Eye (tissue), 1 donor: ENCODE data around the gene UNC93A.
"Not testable (repeated sequence)": the region's sequence is repeated elsewhere in the genome, so short reads cannot be mapped to it uniquely, and the experiment has no call there.

Experiments used
- DNase-seq: peaks from one replicate; pipeline ENCODE4 v3.0.0-alpha.2; 2015

UNC93A gene

DNA sequence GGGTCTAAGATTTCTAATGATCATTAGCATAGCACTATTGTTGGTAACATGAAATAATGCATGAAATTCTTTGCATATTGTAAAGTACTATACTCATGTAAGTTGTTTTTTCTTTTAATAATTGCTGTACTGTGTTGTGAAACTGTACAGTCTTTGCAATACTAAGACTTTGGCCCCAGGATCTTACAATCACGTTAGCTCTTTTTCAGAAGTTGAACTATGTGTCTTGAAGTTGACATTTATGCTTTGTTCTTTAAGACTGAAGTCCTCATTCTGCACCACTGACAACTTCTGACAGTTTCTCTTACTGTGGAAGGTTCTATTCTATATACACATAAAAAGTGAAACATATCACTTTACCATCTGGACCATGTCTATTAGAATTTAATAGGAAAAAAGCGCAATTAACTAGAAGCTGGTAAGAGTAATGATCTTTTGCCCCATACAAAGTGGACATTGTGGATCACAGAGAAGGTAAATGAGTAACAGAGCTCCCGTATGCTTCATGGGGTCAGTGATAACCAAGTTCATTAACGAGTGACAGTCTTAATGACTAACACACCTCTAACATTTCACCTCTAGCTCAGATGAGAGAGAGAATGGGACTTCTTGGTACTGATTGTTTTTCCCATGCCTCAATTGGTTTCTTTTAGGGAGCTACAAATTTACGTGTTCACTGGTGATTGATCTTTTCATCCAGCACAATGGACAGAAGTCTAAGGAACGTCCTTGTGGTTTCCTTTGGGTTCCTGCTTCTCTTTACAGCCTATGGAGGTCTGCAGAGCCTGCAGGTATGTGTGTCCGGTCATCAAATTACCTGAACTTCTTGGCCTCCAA lies at the start of gene UNC93A:
Gene UNC93A (plus strand): TSS at position 530 of the 837 bp plus-strand sequence. CDS start 175 bp downstream, at position 705.
- no peak for DNase-seq

DNA sequence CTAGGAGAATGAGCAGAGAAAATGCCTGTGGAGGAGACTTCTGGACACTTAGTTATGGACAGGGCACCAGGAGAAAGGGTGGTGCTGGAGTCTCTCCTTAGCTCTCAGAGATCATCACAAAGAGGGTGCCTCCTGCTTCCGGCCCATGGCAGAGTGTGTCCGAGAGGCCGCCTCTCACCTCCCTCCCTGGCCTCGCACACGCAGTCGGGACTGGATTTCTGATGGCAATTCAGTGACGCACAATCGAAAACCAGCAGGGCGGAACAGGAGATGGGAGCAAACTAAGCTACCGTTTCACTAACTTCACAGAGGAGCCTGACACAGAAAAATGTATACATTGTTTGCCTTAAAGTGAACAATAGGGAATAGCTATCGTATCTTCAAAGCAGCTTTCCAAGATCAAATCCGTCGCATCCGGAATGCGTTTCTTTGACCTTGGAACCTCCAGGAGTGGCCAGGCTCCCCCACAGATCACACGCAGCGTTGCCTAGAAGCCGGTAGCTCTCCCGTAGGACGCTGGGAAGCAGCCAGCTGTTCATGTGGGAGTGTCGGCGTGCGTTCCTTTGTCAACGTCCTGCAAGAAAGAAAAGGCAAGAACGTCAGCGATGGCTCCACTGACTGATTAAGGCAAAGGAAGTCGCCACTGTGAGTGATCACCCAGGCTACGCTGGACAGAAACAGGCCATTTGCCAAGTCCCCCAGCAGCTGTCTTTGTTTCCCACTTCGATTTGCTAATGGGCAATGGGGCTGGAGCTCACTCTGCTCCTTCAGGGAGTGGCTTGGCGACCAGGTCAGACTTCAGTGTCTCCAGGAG lies 49.6 kb upstream of the UNC93A start:
- DNase-seq = peak; percentile 80

DNA sequence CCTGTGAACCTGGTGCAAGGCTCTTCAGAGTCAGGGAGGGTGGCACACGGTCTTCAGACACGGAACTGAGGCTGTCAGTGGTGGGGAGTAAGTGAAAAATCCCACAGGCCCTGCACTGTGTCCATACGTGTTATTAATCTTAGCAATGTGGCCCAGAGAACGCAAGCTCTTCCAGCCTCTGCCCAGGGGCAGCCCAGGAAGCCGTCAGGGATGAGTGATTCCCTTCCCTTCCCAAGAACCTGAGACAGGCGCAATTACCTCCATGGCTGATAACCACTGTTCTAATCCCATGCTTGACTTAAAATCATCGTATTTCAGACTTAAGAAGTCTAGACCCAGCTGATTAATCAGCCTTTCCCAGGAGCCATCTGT lies 49.0 kb upstream of the UNC93A start:
- DNase-seq = not testable (repeated sequence)

DNA sequence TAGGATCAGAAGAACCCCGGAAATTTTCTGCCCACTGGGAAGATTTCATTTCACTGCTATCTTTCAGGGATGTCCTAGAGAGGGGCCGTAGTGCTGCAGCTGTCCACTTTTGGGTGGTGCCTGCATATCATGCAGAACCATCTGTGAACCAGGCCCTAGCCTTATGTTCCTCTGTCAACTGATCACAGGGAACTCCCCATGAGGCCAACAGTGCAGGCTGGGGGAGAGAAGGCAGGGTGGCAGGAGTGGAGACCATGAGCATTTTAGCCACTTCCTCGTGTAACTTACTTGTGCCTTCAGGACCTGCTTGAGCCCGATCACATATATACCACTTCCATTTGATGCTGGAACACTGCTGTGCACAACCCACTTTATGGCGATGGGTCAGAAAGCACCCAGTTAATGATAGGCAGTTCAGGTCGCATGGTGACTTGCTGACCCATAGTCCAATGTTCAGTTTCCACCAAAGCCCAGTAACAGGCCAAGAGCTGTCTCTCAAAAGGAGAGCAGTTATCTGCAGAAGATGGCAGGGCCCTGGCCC lies 48.5 kb upstream of the UNC93A start:
- DNase-seq = peak; percentile 25

DNA sequence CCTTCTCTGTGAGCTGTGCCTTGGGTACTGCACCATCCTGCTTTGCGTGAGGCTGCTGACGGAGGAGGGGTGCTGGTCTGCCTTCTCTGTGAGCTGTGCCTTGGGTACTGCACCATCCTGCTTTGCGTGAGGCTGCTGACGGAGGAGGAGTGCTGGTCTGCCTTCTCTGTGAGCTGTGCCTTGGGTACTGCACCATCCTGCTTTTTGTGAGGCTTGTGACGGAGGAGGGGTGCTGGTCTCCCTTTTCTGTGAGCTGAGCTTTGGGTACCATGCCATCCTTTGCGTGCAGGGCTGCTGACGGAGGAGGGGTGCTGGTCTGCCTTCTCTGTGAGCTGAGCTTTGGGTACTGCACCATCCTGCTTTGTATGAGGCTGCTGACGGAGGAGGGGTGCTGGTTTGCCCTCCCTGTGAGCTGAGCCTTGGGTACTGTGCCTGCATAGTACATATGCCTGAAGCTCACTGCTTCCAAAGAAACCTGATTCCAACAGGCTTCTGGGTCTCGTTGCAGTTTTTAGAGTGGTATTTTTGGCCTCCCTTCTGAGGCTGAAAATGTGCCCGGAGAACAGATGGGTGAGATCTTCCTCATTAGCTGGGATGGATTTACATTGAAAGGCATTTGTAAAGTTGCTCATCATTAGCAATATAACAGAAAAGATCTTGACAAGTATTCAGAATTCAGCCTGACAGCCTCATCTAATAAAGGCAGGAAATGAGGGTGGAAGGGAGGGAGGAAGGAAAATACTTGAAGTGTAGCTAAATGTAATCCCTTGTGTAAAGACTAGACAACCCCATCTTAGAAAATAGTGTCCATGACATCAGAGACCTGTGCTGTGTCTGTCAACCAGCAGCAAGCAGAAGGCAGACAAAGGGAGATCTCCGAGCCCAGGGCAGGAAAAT lies 46.8 kb upstream of the UNC93A start:
- peak; percentile 61 for DNase-seq

DNA sequence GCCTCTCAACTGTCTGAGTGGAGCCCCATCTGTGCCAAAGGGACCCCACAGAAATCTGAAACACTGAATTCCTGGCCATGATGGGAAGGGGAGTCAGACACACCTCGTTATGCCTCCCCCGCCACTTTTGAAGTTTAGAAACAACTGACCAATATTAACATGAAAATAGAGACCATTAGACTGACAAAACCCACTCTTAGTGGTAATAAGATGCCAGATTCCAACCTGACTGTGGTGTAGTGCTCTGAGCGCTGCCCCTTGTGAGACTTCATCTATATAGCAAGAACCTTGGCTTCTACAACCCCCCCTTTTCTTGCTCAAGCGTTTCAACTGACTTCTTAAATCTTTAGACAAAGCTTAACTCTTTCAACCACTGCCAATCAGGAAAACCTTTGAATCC lies 46.1 kb upstream of the UNC93A start:
- no peak for DNase-seq

DNA sequence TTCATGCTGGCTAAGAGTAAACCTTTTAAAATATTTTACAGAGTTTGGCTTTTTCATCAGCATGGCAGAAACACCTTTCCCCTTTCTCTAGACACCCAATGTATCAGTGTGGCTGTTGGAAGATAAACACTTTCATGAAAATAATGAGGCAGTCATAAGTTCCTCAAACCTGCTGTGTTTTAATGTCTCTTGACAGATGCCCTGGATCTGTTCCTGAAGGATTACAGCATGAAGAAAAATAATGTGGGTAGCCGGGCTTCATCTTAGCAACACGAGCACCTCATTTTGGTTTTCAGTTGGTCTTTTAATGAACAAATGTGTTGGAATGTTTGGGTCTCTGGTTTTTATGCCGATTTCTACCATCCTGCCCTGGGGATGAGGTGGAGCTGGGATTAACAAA lies 45.5 kb upstream of the UNC93A start:
- peak; percentile 62 for DNase-seq

DNA sequence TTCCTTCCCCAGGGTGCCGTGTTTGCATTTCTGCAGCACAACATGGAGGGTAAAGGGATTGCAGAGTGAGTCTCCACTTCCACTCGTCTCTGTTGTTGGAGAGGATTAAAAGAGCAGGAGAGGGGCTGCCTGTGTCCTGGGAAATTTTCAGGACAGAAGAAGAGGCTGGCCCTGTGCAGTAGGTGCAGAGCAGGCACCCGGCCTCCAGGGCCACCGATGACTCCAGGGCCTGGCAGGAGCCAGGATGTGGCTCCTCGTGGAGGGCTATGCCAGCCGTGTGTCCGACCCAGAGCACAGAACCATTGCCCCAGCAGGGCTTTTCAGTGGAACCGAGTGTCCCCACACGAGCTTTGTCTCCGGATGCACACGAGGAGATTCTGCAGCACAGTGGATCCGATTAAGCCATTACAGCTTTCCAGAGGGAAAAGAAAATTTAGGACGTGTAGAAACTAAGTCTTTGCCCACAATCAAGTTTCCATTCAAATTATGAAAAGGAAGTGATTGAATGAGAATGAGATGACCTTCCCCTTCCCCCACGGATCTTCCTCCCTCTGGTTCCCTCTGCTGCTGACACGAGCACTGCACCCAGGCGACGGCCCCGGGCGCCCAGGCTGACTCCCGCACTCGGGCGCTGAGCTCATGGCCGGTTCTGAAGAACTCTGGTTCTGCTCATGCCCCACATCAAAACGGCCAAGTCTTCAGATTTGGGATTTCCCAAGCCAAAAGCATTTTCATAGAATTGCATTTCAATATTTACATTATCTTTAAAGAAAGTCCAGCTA lies 43.1 kb upstream of the UNC93A start:
- DNase-seq = no peak

DNA sequence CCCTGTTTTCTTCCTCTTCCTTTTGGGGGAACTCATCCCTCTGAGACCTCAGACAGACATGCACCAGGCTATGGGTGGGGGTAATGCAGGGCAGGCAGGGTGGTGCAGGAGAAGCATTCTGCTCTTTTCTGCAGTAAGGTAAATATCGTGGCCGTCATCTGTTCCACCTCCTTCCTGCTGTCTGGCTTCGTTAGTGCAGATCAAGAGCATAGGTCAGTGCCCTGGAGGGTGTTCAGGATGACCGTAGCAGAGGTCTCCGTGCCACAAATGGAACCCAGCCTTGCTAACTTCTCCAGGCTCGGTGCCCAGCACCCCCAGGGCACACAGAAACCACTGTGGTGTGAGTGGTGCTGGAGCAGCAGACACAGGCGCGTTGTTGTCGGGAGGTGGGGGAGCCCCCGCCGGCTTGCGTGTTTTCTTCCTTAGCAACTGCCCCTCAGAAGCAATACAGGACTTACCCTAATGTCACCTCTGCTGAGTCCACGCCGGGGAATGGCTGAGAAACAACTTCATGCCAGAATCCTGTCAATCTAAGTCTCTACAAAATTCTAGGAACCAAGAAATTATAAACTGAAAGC lies 42.1 kb upstream of the UNC93A start:
- not testable (repeated sequence) for DNase-seq

DNA sequence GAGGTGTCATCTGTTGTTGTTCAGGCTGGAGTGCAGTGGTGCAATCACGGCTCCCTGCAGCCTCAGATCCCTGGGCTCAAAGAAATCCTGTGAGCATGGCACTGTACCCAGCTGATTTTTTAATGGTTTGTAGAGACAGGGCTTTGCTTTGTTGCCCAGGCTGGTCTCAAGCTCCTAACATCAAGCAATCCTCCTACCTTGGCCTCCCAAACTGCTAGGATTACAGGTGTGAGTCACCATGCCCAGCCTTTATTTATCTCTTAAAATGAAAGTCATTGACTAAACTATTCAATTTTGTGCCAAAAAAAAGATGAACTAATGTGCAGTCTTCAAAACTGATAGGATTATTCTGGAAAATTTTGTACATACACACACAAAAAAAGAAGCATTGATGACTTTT lies 38.8 kb upstream of the UNC93A start:
- no peak for DNase-seq

DNA sequence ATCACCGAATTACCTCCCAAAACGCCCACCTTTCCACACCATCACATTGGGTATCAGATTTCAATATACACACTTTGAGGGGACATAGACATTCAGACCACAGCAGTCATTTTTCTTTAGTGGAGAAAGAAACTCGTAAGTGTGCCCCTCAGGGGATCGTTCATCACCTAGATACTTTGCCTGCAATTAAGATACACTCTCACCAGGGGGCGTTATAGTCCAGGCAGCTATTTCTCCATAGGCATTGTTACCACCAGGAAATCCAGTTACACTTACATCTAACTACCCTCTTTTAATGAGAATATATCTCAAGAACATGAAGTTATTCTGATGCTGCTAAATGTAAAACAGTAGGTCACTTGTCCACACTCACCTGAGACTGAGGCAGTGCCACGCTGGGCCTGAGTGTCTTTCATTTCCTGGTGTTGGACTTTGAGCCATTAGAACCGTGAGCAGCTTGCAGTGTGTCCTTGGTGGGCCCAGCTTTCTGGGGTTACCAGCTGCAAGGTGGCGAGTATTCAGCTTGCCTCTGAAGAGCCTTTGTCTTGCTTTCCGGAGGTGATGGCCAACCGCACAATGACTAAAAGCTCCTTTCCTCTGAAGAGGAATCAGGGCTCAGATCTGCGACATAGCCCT lies 35.1 kb upstream of the UNC93A start:
- DNase-seq = no peak

DNA sequence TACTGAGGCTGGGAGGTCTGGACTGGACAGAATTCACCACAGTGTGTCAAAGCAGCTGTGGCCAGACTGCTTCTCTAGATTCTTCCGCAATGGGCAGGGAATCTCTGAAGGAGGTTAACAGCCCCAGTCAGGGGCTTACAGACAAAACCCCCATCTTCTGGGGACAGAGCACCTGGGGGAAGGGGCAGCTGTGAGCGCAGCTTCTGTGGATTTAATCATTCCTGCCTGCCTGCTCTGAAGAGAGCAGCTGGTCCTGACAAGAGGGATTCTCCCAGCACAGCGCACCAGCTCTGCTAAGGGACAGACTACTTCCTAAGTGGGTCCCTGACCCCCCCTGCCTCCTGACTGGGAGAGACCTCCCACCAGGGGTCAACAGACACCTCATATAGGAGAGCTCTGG lies 32.5 kb upstream of the UNC93A start:
- DNase-seq = no peak

DNA sequence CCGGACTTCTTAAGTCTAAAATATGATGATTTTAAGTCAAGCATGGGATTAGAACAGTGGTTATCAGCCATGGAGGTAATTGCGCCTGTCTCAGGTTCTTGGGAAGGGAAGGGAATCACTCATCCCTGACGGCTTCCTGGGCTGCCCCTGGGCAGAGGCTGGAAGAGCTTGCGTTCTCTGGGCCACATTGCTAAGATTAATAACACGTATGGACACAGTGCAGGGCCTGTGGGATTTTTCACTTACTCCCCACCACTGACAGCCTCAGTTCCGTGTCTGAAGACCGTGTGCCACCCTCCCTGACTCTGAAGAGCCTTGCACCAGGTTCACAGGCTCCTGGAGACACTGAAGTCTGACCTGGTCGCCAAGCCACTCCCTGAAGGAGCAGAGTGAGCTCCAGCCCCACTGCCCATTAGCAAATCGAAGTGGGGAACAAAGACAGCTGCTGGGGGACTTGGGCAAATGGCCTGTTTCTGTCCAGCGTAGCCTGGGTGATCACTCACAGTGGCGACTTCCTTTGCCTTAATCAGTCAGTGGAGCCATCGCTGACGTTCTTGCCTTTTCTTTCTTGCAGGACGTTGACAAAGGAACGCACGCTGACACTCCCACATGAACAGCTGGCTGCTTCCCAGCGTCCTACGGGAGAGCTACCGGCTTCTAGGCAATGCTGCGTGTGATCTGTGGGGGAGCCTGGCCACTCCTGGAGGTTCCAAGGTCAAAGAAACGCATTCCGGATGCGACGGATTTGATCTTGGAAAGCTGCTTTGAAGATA lies 24.9 kb upstream of the UNC93A start:
- DNase-seq = peak; percentile 77

DNA sequence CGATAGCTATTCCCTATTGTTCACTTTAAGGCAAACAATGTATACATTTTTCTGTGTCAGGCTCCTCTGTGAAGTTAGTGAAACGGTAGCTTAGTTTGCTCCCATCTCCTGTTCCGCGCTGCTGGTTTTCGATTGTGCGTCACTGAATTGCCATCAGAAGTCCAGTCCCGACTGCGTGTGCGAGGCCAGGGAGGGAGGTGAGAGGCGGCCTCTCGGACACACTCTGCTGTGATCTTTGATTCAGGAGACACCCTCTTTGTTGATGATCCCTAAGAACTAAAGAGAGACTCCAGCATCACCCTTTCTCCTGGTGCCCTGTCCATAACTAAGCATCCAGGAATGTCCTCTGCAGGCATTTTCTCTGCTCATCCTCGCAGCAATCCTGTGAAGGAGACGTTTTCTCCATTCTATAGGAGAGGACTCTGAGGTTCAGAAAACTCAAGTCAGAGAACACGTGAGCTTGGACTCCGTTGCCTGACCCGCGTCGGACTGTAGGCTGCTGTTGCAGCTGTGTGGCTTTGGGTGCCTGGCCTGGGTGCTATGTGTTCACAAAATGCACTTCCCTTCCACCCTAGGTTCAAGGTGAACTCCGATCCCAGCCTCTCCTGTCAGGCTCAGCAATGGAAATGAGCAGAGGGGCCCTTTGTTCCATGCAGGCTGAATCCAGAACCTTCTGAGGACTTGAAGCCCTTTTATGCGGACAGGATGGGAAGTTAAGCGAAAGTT lies 24.1 kb upstream of the UNC93A start:
- peak; percentile 48 for DNase-seq

DNA sequence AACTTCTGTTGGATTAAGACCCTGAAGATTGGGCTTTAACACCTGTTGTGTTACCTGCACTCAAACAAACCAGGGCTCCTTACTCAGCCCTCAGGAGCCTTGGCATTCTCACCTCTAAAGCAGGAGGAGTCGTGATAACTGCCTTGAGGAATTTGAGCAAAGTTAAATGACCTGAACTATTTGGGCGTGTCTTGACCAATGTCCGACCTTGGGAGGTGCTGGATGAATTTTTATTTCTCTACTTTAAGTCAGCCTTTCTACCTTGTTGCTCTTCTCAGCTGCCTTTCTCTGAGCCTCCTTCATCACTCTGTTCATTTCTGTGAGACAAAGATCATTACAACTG lies 23.6 kb upstream of the UNC93A start:
- DNase-seq = not testable (repeated sequence)

DNA sequence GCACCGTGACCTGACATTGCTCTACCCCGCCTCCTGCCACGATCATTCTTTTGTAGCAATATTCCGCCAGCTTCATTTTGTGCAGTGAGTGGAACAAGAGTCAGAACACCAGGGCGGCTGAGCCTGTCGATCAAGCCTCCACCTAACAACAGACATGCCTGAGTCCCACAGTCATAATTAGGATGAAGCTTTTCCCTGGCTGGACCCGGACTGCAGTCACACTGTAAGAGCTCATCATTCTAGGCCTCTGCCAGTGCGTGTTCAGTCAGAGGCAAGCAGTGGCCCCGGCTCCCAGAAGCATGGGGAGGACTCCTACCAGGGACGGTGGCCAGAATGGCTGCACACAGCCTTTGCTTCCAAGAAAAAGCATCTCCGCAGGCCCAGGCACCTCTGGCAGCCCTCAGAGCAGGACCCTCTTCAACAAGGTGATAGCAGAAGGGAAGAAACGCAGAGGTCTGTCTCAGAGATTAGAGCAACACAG lies 23.2 kb upstream of the UNC93A start:
- peak; percentile 66 for DNase-seq

DNA sequence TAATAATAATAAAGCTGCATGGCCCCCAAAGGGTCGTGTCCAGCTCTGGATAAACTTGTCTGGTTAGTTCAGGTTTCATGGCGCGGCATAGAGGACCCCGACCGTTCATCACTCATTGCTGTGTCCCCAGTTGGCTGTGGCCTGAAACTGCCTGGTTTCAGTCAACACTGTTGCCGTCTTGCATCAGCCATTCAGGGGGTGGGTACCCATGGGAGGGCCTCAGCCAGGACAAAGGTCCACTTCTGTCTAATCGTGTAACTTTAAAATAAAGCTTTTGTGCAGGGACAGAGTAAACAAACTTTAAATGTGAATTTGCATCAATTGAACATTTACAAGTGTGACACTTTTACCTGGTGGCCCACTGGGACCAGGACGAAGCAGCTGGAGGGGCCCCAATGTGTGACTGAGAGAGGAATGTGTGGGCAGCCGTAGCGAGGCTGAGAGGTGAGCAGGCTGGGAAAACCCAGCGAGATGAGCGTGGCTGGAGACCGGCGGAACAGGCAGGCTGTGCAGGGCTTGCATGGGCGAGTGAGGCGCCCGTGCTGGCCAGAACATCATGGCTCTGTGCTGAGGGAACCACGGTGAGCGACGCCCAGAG lies 22.3 kb upstream of the UNC93A start:
- no peak for DNase-seq

DNA sequence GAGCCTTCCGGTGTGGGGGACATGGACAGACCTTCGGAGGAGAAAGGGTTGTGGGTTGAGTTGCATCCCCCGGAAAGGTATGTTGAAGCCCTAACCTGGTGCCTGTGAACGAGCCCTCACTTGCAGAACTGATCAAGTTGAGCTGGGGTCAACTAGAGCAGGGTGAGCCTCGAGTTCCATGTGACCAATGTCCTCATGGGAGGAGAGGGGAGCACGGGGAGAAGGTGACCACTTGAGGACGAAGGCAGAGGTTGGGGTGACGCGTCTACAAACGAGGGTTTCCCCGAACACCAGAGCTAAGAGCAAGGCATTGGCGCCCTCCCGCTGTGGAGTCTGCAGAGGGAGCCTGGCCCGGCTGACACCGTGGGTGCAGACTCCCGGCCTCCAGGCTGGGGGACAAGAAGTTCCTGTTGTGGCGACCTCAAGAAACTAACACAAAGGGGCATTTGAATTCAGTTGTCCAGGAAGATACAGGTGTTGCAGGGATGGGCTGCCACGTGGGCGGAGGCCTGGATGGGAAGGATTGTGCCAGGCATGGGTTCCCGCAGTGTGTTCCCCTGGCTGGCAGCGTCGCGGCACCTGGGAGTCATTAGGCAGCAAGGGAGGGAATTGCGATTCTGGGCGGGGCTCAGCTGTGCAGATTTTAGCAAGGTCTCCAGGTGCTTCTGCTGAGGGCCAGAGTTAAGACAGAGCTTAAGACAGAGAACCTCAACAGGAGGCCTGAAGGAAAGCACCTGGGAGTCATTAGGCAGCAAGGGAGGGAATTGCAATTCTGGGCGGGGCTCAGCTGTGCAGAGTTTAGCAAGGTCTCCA lies 20.4 kb upstream of the UNC93A start:
- no peak for DNase-seq
